Ascending aorta (tissue), 2 donors: ENCODE data around the gene CDHR5. TPM values are rescaled to one million over a fixed set of nuclear protein-coding genes. Genes with fewer than 3 reads are reported as not detected.

Experiments used
- DNase-seq, 2 donors: peaks; one replicate each; pipeline ENCODE4 v3.0.0-alpha.2; 2019; ENCODE audit warnings: low spot score in 2 of 2
- H3K27ac ChIP-seq, 2 donors: fragments of 200-600 bp; sonication (generic); one replicate each; pipeline ENCODE4 v1.5.1; 2016 to 2017; ENCODE audit warnings: mild to moderate bottlenecking in 1 of 2
- H3K27me3 ChIP-seq: fragments of 200-600 bp; sonication (generic); one replicate; pipeline ENCODE4 v1.5.1; 2017
- H3K36me3 ChIP-seq, 2 donors: fragments of 200-600 bp; sonication (generic); one replicate each; pipeline ENCODE4 v1.5.1; 2016
- H3K4me1 ChIP-seq, 2 donors: fragments of 200-600 bp; sonication (generic); one replicate each; pipeline ENCODE4 v1.5.1; 2016 to 2017; ENCODE audit warnings: mild to moderate bottlenecking in 1 of 2
- H3K4me3 ChIP-seq, 2 donors: fragments of 200-600 bp; sonication (generic); one replicate each; pipeline ENCODE4 v1.5.1; 2016 to 2017; ENCODE audit warnings: mild to moderate bottlenecking in 1 of 2
- H3K9me3 ChIP-seq, 2 donors: fragments of 200-600 bp; sonication (generic); one replicate each; pipeline ENCODE4 v1.5.1; 2016
- intact Hi-C: fragments of 100-400 bp; cut with DNase I; formaldehyde crosslinking; loops from one replicate; pipeline ENCODE4 v1.15.1; 2023
- total RNA-seq: library from RNA; depleted of rRNA; stranded (reverse); fragments of >200 nt; gene quantifications from one replicate; pipeline ENCODE4 v1.1.0, GENCODE V29; 2016
- TF ChIP-seq, protein P1 (sequence below), 3 experiments: fragments of 200-600 bp in 2 of 3; fragments of 450-650 bp in 1 of 3; sonication (generic) in 2 of 3; IDR thresholded peaks; one replicate each; pipeline ENCODE4 v1.5.1; 2016 to 2019; ENCODE audit warnings: antibody characterized with exemption in 3 of 3, mild to moderate bottlenecking in 1 of 3, moderate library complexity in 1 of 3

The CDHR5 gene
- total RNA-seq, 1 donor from 2014 or later: 5.0 TPM

DNA sequence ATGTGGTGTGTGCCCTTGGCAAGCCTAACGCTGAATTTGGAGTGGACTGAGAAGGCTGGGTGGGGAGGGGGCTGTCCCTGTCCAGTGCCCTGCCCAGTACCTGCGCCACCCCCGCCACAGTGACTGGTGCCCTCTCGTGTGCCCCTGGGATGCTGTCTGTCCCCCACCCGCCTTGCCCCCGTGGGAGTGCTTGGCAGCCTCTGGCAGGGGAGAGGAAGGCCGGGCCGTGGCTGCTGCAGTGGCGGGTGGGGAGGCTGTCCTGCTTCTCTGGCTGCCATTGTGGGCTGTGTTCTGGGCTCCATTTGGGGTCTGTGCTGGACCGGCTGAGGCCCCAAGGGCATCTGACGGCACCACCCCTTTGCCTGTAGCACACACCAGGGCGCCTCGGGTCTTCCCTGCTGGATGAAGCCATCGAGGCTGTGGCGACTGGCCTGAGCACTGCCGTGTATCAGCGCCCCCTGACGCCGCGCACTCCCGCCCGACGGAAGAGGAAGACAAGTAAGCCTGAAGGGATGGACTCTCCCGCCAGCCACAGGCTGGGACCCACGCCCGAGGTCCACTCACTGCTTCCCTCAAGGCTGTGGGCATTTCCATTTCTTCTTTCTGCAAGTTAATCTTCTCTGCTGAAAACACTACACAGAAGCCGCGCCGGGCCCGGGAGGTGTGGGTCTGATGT, 26.6 kb downstream of the CDHR5 start:
- TF ChIP-seq, protein P1, sequence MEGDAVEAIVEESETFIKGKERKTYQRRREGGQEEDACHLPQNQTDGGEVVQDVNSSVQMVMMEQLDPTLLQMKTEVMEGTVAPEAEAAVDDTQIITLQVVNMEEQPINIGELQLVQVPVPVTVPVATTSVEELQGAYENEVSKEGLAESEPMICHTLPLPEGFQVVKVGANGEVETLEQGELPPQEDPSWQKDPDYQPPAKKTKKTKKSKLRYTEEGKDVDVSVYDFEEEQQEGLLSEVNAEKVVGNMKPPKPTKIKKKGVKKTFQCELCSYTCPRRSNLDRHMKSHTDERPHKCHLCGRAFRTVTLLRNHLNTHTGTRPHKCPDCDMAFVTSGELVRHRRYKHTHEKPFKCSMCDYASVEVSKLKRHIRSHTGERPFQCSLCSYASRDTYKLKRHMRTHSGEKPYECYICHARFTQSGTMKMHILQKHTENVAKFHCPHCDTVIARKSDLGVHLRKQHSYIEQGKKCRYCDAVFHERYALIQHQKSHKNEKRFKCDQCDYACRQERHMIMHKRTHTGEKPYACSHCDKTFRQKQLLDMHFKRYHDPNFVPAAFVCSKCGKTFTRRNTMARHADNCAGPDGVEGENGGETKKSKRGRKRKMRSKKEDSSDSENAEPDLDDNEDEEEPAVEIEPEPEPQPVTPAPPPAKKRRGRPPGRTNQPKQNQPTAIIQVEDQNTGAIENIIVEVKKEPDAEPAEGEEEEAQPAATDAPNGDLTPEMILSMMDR (IDR thresholded peaks at IDR 0.05): no peak
- Histone ChIP-seq H3K9me3 (no peaks in the 10 kb centered on the region), H3K27me3 (no peaks in the 10 kb centered on the region), H3K27ac (no peak overlapping the region), H3K36me3 (peaks cover 92 to 98% of the 10 kb centered on the region in 2 donors), H3K4me1 (no peaks in the 10 kb centered on the region), H3K4me3 (no peak overlapping the region)
- DNase-seq: no peak
- intact Hi-C loops: no loop called here

DNA sequence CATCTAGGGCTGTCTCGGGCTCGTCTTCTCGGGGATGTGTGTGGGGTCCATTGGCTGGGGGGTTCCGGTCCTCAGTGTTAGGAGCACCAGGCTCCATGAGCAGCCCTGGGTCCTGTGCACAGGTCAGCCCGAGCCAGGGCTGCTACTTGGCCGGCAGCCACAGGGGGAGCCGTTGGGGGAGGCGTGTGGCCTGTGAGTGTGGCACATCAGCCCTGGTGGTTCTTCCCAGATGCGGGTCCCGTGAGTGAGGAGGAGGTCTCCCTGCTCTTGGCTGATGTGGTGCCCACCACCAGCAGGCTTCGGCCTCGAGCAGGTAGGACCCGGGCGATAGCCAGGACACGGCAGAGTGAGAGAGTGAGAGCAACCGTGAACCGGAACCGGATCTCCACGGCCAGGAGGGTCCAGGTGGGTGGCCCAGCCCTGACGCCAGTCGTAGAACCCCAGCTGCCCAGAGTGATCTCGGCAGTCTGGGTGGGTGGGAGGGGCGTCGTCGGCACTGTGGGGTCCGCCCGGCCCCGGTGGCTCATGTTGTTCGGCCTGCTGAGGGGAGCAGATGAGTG, 27.5 kb downstream of the CDHR5 start:
- Histone ChIP-seq H3K4me1 (no peaks in the 10 kb centered on the region), H3K36me3 (peaks cover 92 to 98% of the 10 kb centered on the region in 2 donors), H3K9me3 (no peaks in the 10 kb centered on the region), H3K4me3 (no peak overlapping the region), H3K27ac (no peak overlapping the region), H3K27me3 (no peaks in the 10 kb centered on the region)
- TF ChIP-seq, protein P1 (IDR thresholded peaks at IDR 0.05): no peak
- DNase-seq: no peak
- intact Hi-C loops: no loop called here

DNA sequence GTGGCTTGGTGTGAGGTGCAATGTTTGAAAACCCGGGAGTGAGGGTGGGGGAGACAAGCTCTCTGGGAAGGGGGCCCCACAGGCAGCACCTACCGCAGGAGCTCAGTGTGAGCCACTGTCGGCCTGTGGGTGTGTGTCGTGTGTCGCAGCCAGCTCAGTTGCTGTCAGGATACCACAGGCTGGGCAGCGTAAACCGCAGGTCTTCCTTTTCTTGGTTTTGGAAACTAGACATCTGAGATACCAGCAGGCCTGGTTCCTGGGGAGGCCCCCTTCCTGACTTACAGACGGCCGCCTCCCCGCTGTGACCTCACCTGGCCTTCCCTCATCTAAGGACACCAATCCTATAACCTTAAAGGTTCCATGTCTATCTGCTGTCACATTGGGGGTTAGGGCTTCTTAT, 28.4 kb downstream of the CDHR5 start:
- H3K36me3 ChIP-seq: peaks cover 91 to 92% of the 10 kb centered on the region in 2 donors
- H3K27me3 ChIP-seq: no peaks in the 10 kb centered on the region
- no peak overlapping the region for H3K4me3 ChIP-seq
- H3K4me1 ChIP-seq: no peaks in the 10 kb centered on the region
- no peak overlapping the region for H3K27ac ChIP-seq
- no peak for DNase-seq
- TF ChIP-seq, protein P1 (IDR thresholded peaks at IDR 0.05): no peak
- no peaks in the 10 kb centered on the region for H3K9me3 ChIP-seq
- intact Hi-C loops: no loop called here

DNA sequence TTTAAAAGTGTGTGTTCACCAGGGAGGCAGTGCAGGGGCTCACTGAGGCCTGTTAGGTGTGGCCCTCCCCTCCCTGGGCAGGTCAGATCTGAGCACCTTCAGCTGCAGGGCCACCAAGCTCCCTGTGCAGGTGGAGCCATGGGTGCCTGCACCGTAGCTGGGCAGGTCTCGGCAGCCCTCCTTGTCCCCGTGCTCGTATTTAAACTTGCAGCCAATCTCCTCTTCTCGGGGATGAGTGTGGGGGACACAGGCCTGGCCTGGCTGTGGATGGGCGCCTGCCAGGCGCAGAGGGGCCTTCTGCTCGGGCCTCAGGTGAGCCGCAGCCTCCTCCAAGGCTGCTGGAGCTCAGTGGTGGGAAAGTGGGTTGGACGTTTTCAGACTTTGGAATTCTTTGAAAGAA, 29.4 kb downstream of the CDHR5 start:
- intact Hi-C loops: no loop called here
- no peak overlapping the region for H3K27ac ChIP-seq
- no peaks in the 10 kb centered on the region for H3K9me3 ChIP-seq
- H3K36me3 ChIP-seq: peaks cover 86 to 89% of the 10 kb centered on the region in 2 donors
- H3K4me1 ChIP-seq: no peaks in the 10 kb centered on the region
- H3K4me3 ChIP-seq: no peak overlapping the region
- TF ChIP-seq, protein P1 (IDR thresholded peaks at IDR 0.05): no peak
- no peak for DNase-seq
- no peaks in the 10 kb centered on the region for H3K27me3 ChIP-seq

DNA sequence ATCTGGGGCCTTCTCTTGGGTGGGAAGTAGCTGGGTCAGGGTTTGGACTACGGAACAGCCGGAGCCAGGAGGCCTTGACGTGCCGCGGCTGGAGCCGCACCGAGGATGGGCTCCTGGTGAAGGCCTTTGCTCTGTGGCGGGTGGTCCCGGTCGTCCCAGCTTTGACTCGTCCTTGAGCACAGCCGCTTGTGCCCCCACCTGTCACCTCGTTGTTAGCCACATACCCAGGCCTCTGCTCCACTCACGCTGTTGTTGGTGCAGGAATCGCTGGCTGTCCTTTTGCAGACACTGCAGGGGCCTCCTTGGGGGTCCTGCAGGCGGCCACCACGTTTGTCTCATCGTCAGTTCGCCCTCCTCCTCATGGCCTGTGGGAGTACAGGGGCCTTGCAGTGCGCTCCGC, 31.4 kb downstream of the CDHR5 start:
- TF ChIP-seq, protein P1 (IDR thresholded peaks at IDR 0.05): no peak
- no peaks in the 10 kb centered on the region for H3K9me3 ChIP-seq
- H3K36me3 ChIP-seq: peaks cover 88 to 90% of the 10 kb centered on the region in 2 donors
- no peak overlapping the region for H3K27ac ChIP-seq
- intact Hi-C loops: no loop called here
- no peak overlapping the region for H3K4me3 ChIP-seq
- DNase-seq: no peak
- H3K4me1 ChIP-seq: no peaks in the 10 kb centered on the region
- H3K27me3 ChIP-seq: no peaks in the 10 kb centered on the region
